Activated CD4-positive, alpha-beta T cell treated with anti-CD3 and anti-CD28 coated beads for 1 hour (primary cell): Measurements from ENCODE around the gene ZNF362.

Source experiments
- DNase-seq: peaks from one replicate; pipeline ENCODE4 v3.0.0-alpha.2; 2020

The ZNF362 gene

DNA sequence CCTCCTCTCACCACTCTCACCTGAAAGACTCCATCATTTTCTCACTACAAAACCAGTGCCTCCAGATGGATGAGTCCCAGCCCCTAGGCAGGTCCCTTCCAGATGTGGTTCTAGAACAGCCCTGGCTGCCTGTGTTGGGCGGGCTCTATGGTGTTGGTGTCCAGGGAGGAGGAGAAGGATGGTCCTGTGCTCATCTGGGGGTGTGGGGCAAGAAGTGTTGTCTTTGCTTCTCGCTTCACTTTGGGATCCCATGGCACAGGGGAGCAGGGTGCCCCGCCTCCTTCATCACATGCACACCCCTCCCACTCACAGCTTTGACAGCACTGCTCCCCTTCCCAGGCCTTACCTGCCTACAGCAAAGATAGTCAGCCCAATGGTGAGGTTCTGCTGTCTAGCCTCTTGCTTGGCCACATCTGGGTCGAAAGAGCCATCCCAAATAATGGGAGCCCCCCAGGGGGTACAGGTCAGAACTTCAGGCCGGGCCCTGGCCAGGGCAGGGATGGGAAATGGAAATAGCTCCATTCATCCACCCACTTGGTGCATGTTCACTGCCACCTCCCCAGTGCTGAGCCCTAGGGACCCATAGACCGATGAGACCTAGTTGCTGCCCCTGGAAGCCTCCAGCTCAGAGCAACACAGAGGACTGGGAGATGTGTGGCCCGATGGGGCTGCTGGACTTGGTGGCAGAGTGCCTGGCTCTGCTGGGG is 55.6 kb downstream of the ZNF362 start:
- DNase-seq = no peak

DNA sequence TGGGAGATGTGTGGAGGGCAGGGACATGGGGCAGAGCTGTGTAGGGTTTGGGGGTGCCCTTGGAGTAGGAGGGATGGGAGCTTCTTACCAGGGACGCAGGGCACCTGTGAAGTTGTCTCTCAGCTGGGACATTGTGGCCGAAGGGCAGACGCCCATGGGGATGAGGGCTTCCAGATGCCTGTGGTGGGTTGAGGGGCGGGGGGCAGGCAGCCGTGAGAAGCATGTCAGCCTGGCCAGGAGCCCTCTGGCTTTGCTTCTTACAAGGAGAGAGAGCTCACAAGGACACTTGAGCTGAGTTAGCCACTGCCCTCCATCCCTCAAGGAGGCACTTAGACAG is 56.1 kb downstream of the ZNF362 start:
- no peak for DNase-seq

DNA sequence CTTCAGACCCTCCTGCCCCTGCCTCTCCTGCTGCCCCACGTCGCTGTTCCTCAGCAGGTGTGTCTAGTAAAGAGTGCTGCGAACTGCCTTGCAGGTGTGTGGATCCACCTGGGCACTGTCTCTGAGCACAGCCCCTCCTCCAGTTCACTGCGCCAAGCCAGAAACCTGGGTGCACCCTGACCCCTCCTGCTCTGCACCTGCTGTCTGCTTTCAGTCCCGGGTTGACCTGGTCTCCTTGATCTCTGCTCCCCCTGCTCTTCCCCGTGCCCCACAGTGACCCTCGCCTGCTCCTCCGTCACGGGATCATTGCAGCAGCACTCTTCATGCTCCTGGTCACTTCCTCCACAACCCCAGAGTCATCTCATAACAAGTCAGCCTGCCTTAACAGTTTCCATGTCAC is 58.1 kb downstream of the ZNF362 start:
- DNase-seq = no peak

DNA sequence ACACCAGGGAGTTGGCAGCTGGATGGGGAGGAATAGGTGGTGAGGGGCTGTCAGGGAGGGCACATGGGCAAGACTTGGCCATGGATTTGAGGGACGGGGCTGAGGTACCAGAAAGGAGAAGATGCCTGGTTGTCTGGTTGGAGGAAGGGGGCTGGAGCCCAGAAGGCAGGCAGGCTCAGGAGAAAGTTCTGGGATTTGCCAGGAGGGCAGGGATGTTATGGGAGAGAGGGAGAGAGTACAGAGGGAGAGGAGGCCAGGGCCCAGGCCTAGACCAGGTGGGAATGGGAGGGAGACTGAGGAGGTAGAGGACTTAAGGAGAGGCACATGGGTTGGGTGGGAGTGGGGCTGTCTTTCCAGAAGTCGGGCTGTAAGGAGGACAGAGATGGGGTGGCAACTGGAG is 60.3 kb downstream of the ZNF362 start:
- no peak for DNase-seq

DNA sequence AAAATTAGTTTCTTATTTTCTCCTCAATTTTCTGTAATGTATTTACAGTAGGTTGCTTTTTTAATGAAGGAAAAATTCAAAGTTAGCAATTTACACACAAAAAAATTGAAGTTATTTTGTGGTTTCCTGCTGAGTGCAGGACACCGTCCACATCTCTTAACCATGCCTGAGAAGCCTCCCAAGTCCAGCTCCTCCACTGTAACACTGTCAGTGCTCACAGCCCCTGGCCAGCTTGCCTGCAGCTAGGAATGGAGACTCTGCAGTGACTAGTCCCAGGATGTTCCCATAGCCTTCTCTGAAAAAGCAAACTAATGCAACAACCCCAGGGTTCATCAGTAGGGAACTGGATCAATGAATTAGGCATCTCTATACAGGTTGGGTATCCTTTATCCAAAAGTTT is 61.1 kb downstream of the ZNF362 start:
- no peak for DNase-seq

DNA sequence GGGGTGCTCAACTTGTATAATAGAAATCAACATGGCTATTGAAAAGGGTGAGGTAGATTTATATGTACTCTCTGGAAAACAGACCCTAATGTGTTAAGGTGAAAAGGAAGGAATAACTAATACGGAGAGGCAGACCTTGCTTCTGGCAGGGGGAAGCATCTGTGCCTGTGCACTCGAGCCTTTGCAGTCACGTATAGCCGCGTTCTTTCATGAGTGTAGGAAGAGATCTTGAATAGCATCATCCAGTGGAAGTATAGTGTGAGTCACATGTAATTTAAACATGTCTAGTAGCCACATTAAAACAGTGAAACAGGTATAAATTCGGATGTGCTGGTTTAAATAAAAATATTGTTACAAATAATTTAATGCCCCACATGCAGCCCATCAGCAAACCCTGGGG is 61.7 kb downstream of the ZNF362 start:
- no peak for DNase-seq

DNA sequence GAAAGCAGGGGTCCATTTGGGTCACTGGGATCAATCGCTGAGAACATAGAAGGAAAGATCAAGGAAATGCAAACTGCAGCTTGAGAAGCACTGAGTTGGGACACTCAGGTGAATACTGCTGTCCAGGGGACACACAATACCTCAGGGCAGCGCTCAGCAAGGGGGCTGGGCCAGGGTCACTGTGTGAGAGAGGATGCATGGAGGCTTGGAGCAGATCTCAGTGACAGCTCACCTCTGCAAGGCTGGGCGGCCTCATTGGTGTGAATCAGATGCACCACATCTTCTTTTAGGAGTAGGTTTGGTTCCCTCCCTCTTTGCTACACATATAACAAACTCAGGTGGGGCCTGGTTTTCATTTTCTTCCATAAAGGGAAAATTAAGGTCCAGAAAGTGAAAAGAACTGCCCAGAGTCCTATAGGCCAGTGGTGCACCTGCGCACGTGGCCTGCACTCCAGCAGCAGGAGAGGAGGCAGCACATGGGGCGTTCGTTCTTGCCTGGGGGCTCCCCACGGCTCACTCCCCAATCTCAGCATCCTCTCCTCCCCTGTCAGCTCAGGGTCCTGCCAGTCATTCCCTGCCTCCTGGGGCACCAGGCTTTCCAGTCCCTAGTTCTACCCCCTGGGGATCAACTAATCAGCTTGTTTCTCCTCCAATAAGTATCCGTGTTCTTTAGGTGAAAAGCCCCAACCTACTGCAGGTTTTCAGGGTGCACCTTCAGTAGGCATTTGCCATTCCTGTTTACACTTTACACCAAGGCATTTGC is 63.1 kb downstream of the ZNF362 start:
- DNase-seq = no peak

DNA sequence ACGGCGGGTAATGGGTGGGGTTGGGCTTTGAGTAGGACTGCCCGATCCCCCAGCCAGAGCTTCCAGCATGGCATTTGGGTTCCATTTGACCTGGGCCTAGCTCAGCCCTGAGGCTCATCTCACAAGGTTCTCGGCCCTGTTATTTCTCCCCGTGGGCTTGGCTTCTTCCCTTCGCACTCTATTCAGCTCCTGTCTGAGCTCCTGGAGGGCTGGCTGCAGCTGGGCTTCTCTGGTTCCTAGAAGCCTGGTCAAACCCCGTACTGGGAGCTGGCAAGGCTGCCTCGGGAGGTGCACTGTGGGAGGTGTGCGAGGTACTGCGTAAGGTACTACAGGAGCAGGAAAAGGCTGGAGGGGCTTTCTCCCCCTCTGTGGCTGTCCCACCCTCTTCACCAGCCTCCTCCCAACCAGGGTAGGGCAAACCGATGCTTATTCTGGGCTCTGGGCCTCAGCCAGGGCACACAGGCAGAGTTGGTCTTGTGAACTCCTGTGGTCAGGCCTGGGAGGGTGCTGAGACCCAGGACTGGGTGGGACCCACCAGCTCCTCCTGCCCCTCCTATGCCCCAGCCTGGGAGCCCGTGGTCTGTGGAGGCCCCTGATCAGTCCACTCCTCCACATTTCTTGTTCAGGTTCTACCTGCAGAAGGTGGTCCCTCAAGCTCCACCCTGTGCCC is 63.8 kb downstream of the ZNF362 start:
- no peak for DNase-seq

DNA sequence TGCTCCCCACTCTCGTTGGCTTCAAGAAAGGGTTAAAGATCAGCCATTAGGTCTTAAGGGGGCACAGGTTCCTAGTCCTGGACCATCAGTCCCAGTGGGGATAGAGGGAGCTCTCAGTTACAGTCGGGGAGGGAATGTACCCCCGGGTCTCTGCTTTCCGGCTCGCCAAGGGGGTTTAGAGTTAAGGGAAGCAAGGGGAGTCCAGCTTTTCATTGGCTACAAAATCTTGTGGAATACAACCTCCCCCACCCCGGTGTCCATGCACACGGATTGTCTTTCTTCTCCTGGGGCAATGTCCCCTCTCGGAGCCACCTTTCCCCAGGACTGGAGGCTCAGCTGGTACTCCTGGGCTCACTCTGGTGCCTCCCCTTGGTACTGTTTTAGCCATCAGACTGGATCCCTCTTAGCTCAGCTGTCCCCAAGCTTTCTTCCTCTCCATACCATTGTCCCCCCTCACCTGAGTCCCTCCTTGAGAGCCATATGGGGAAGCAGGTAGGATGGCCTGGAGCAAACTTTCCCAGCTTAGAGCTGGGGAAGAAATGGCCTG is 64.4 kb downstream of the ZNF362 start, which contains the start of gene A3GALT2:
A3GALT2 (minus strand) TSS at position 480 of the 547 bp plus-strand sequence; CDS start at position 480, 0 bp downstream.
- no peak for DNase-seq

DNA sequence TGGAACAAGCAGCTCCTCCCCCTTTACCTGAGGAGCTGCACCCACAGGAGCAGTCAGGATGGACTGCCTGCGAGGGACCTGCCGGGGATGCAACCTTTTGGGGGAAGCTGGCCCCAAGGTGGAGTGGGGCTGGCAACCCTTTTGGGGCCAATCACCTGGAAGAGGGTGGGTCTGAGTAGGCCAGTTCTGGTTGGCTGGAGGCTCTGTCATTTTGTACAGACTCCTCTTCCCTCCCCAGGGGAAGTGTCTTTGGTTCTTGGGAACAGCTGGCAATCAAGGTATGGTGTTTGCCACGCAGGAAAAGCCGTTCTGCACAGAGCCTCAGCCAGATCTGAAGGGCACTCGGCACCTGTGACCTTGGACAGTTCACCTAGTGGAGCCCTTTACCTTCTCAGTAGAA is 64.9 kb downstream of the ZNF362 start:
- DNase-seq = no peak

DNA sequence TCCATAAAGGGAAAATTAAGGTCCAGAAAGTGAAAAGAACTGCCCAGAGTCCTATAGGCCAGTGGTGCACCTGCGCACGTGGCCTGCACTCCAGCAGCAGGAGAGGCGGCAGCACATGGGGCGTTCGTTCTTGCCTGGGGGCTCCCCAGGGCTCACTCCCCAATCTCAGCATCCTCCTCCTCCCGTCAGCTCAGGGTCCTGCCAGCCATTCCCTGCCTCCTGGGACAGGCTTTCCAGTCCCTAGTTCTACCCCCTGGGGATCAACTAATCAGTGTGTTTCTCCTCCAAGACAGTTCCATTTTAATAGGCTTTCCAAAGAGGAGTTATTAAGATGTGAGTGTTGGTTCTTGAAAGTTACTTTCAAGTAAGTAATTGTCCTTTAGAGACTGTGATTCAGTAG is 65.8 kb downstream of the ZNF362 start:
- DNase-seq = no peak

DNA sequence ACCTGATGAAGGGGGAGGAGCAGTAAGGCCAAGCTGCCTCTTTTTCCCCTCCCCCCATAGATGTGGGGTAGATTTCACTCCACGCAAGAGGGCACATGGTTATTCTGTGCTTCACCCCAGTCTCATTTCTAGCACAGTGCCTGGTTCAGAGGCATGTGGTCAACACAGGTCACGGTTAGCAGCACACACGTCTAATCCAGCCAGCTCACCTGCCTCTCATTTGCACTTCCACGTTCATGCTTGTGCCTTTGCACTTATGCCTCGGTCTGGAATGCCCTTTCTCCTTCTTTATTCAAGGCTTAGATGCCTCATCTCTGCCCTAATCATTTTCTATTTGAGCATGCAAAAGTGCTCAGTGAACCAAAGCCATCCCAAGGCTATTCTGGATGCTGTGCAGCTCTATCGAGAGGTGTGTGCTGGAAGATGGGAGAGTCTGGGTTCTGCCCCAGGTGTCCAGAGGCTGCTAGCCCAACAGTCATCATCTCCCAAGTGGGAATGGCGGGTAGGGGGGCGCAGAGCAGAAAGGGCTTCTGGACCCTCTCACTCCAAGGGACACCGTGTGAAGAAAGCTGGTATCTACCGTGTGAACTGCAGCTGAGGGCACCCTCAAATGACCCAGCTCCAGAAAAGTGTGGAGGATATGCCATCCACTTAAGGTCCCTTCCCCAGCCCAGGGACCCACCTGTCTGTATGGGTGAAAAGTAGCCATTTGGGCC is 66.7 kb downstream of the ZNF362 start:
- no peak for DNase-seq

DNA sequence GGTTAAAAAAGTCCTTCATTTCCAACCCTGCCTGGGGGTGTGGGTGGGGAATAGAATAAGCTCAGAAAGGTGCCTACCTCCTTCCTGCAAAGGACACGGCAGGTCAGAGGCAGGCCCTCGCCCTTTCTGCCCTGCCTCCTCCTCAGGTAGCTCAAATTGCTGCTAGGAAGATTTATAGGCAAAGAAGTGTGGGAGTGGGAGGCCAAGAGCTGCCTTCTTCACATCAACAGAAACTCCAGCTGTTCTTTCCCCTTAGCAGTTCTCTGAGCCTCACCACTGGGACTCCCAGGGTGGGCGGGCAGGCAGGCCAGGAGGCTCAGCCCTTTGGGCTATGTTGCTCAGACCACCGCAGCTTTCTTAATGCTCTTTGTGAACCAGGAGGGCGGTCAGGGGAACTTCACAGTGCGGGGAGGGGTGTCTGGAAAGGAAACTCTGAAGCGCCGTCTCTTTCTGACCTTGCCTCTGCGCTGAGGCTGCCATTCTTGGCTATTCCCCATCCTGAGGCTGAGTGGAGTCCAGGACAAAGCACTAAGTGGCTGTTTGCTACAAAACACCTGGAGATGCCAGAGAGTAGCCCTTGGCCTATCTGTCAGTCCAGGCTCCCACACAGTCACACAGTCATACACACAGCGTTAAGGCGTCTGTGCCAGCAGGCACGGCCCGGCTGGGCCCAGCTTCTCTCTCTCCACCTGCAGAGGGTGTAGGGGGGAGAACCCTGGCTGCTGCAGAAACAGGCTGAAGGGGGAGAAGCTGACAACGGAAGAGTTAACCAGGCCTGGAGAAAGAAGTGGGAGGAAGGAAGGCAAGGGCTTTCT is 67.6 kb downstream of the ZNF362 start:
- no peak for DNase-seq

DNA sequence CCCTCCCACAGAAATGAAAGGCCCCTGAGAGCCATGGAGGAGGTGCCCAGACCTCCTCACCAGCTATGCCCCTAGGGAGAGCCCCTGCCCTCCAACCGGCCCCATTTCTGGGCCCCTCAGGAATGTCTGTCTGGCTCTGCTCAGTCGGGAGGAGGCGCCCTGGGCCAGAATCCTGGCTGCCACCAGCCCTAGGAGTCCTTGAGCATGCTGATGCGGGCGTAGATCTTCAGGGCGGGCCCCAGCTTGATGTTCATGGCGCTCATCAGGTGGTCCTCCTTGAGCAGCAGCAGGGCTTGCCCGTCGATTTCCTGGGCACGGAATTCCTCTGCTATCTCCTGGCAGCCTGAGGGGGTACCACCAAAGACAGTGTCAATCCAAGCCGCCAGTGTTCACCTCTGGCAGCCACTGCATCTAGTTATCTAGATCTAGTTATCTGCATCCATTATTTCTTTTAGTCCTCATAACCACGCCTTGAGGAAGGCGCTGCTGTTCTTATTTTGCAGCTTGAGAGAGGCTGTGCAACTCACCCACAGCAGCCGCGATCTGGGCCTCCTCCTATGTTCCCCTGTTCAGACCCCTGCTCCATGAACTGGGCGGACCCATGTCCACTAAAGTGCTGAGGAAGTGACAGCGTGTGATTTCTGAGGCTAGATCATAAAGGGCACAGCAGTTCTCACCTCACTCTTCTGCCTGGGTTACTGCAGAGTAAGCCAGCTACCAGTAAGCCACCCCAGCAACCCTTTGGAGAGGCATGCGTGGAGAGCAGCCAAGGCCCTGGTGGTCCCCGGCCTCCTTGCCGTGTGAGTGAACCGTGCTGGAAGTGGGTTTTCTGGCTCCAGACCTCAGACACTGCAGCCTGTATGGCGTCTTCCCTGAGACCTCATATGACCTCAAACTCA is 68.6 kb downstream of the ZNF362 start:
- no peak for DNase-seq

DNA sequence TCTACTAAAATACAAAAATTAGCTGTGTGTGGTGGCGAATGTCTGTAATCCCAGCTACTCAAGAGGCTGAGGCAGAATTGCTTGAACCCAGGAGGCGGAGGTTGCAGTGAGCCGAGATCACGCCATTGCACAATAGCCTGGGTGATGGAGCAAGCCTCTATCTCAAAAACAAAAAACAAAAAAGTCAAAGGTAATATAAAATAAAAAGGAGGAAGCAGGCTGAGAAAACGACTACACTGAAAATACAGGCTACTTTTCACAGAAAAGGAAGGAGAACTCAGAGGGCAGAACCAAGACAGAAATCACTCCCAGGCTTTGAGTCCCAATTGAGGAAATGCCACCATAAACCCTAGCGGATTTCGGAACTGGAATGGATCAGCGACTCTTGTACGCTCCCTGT is 70.5 kb downstream of the ZNF362 start:
- no peak for DNase-seq

DNA sequence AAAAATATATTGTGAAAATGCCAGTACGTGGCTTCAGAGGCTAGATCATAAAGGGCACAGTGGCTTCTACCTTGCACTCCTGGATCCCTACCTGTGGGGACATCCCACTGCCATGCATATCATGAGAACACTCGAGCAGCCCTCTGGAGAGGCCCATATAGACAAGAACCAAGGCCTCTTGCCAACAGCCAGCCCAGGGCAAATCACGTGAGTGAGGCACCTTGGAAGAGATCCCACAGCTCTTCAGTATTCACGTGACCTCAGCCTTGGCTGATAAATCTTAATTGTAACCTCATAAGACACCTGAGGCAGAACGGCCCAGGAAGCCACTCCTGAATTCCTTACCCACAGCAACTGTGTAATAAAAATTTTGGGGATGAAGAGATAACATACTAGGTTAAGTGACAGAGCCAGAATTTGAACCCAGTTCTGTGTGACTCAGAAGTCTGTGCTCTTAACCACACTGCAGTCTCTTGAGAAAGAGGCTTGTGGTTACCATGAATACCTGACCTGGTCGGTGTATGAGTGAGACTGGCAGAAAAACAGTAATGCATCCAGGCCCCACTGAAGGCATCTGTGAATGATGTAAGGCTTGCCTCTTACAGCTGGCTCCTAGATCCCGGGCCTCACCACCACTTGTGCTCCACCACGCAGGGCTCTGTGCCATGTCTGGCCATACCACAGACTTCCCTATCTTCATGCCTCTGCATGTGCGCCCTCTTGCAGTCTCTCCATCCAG is 71.5 kb downstream of the ZNF362 start:
- DNase-seq = no peak

DNA sequence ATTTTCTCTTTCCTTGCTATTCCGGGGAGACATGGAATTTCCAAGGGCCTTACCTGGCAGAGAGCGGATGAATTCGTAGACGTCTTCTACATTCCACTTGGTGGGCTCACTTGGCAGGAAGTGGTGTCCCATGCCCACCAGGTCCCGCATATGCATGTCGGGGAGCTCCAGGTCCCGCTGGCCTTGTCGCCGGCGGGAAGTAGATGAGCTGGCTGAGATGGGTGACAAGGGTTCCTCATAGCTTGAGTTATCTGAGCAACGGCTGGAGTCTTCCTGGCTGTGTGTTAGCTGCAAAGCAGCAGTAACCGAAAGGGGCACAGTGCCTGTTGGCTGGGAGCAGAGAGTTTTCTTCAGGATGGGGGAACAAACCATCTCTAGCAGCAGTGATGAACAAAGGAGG is 72.5 kb downstream of the ZNF362 start:
- no peak for DNase-seq

DNA sequence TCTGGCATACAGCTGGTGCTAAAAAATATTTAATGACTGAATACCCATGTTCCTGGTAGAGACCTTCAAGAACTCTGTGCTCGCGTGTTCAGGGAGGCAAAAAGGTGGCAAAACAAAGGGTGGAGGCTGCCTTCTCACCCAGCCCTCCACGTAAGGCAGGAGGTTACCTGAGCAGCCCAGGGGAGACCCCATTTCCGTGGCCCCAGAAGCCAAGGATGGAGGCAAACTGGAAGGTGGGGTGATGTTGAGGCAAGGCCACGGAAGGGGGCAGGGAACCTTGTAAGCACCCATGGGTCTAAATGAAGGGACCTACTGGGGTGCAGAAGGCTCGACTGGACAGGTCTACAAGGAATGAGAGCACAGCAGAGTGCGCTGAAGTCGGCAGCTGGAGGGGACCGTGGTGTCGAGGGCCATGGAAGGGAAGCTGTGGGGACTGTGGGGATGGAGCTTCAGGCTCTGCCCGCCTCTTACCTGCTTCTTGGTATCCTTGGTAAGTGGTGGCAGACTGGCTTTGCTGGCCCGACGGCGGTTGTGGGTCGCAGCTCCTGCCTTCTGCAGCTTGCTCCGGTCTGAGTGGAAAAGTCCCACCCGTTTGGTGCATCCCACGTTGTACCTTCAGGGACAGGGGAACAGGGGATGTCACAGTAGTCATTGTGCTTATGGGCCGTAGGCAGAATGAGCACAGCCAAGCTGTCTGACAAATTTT is 73.5 kb downstream of the ZNF362 start:
- DNase-seq = no peak

DNA sequence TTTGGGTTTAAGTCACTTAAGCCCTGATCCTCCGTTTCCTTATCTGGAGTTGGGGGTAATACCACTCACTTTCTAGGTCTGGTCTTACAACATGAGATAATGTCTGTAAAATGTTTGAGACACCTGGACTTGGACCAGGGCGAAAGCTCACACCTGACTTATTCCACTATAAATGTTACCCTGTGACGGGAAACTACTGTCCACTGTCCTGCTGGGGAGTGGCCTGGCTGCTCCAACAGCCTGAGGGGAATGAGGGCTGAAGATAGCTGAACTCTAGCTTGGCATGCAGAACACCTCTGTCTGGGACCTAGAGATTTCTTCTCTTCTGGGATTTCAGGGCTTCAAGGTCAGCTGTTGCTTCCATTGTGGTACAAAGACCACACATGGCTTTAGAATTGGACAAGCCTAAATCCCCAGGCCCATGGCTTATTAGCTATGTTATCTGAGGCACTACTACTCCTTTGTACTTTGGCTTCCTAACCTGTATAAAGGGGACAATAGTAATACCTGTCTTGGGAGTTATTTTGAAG is 74.1 kb downstream of the ZNF362 start:
- no peak for DNase-seq

DNA sequence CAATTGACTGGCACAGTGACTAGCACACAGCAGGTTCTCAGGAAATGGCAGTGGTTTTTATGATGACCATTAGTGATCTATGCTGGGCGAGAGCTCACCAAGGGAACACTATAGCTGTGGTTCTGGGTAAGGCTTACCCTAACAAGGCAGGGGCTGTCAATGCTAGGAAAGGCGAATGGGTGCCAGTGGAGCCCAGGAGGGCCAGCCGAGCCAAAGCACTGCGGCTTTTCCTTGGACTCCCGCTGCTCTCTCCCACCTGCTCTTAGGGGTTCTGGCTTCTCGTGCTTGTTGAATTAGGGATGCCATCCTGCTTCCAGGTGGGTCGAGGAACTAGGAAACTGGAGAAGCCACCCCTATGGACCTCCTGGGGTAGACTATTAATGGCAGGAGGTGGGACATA is 74.6 kb downstream of the ZNF362 start:
- DNase-seq = no peak
